H9 (cell line): ENCODE measurements around the gene TMED5. TPM values are rescaled to one million over a fixed set of nuclear protein-coding genes. Genes with fewer than 3 reads are reported as not detected.

Experiments
- DNase-seq: peaks from one replicate; pipeline ENCODE4 v3.0.0-alpha.2; 2017
- H2AFZ ChIP-seq: one replicate; pipeline ENCODE4 v1.6.1; 2013; ENCODE audit warnings: mild to moderate bottlenecking, low read length, control low read depth, moderate library complexity
- H2AK5ac ChIP-seq: 2 replicates; pipeline ENCODE4 v1.6.1; 2013; ENCODE audit warnings: low read length, control low read depth, mixed read lengths; ENCODE audit not compliant: insufficient read length
- H2BK120ac ChIP-seq: one replicate; pipeline ENCODE4 v1.6.1; 2013; ENCODE audit warnings: low read depth, mild to moderate bottlenecking, low read length, control low read depth, inconsistent platforms; ENCODE audit not compliant: poor library complexity, severe bottlenecking
- H2BK12ac ChIP-seq: 2 replicates; pipeline ENCODE4 v1.6.1; 2013; ENCODE audit warnings: low read length, control low read depth, mixed read lengths, low read depth; ENCODE audit not compliant: insufficient read length
- H2BK15ac ChIP-seq: 2 replicates; pipeline ENCODE4 v1.6.1; 2013; ENCODE audit warnings: low read depth, low read length, control low read depth
- H2BK20ac ChIP-seq: one replicate; pipeline ENCODE4 v1.6.1; 2013; ENCODE audit warnings: low read depth, mild to moderate bottlenecking, low read length, control low read depth, inconsistent platforms; ENCODE audit not compliant: poor library complexity, severe bottlenecking
- H2BK5ac ChIP-seq: 2 replicates; pipeline ENCODE4 v1.6.1; 2013; ENCODE audit warnings: low read length, control low read depth, mixed read lengths; ENCODE audit not compliant: insufficient read length
- H3K14ac ChIP-seq: 2 replicates; pipeline ENCODE4 v1.6.1; 2013; ENCODE audit warnings: low read length, control low read depth; ENCODE audit not compliant: insufficient read depth
- H3K18ac ChIP-seq: 2 replicates; pipeline ENCODE4 v1.6.1; 2013; ENCODE audit warnings: low read depth, mild to moderate bottlenecking, mixed read lengths, low read length, control low read depth; ENCODE audit not compliant: insufficient read length
- H3K23ac ChIP-seq: 2 replicates; pipeline ENCODE4 v1.6.1; 2013; ENCODE audit warnings: low read length, control low read depth, mixed read lengths, low read depth; ENCODE audit not compliant: insufficient read length
- H3K23me2 ChIP-seq: 2 replicates; pipeline ENCODE4 v1.6.1; 2013; ENCODE audit warnings: low read depth, mild to moderate bottlenecking, mixed read lengths, low read length, control low read depth; ENCODE audit not compliant: insufficient read length, poor library complexity, severe bottlenecking
- H3K27ac ChIP-seq: 2 replicates; pipeline ENCODE4 v1.5.1; 2013; ENCODE audit warnings: low read length, control low read depth, mixed read lengths, low read depth; ENCODE audit not compliant: insufficient read length
- H3K27me3 ChIP-seq: 2 replicates; pipeline ENCODE4 v1.6.1; 2013; ENCODE audit warnings: low read length, control low read depth, inconsistent platforms; ENCODE audit not compliant: insufficient read depth
- H3K4ac ChIP-seq: 2 replicates; pipeline ENCODE4 v1.6.1; 2013; ENCODE audit warnings: low read depth, mild to moderate bottlenecking, control low read depth, inconsistent platforms, low read length, moderate library complexity
- H3K4me1 ChIP-seq: 2 replicates; pipeline ENCODE4 v1.6.1; 2013; ENCODE audit warnings: low read length, control low read depth, inconsistent platforms; ENCODE audit not compliant: insufficient read depth
- H3K4me2 ChIP-seq: 2 replicates; pipeline ENCODE4 v1.6.1; 2013; ENCODE audit warnings: low read length, control low read depth, mixed read lengths; ENCODE audit not compliant: insufficient read length, insufficient read depth
- H3K56ac ChIP-seq: 2 replicates; pipeline ENCODE4 v1.6.1; 2013; ENCODE audit warnings: low read depth, mild to moderate bottlenecking, mixed read lengths, low read length, control low read depth; ENCODE audit not compliant: insufficient read length
- H3K79me1 ChIP-seq: 2 replicates; pipeline ENCODE4 v1.6.1; 2013; ENCODE audit warnings: low read depth, mild to moderate bottlenecking, moderate library complexity, low read length, control low read depth, inconsistent platforms; ENCODE audit not compliant: insufficient read depth, poor library complexity, severe bottlenecking
- H3K79me2 ChIP-seq: 2 replicates; pipeline ENCODE4 v1.6.1; 2013; ENCODE audit warnings: low read length, control low read depth, inconsistent platforms; ENCODE audit not compliant: insufficient read depth
- H3K9ac ChIP-seq: 2 replicates; pipeline ENCODE4 v1.6.1; 2013; ENCODE audit warnings: low read length, control low read depth, mixed read lengths; ENCODE audit not compliant: insufficient read length; ENCODE audit errors: extremely low read depth
- H3K9me3 ChIP-seq: one replicate; pipeline ENCODE4 v1.6.1; 2013; ENCODE audit warnings: low read depth, low read length, inconsistent platforms; ENCODE audit not compliant: control insufficient read depth
- H3T11ph ChIP-seq: one replicate; pipeline ENCODE4 v1.6.1; 2013; ENCODE audit warnings: mild to moderate bottlenecking, low read length, control low read depth, inconsistent platforms
- H4K20me1 ChIP-seq: one replicate; pipeline ENCODE4 v1.6.1; 2013; ENCODE audit not compliant: control insufficient read depth, insufficient read length, insufficient read depth
- H4K5ac ChIP-seq: 2 replicates; pipeline ENCODE4 v1.6.1; 2013; ENCODE audit warnings: low read depth, mild to moderate bottlenecking, mixed read lengths, low read length, control low read depth; ENCODE audit not compliant: insufficient read length
- H4K8ac ChIP-seq: replicated peaks from 2 replicates; pipeline ENCODE4 v1.6.1; 2013; ENCODE audit warnings: low read length, control low read depth, mixed read lengths, low read depth; ENCODE audit not compliant: insufficient read length
- H4K91ac ChIP-seq: 2 replicates; pipeline ENCODE4 v1.6.1; 2013; ENCODE audit warnings: low read depth, mild to moderate bottlenecking, moderate library complexity, mixed read lengths, low read length, control low read depth; ENCODE audit not compliant: insufficient read length
- H3K27ac Mint-ChIP-seq, 3 experiments: 2 replicates in 2 of 3; 3 replicates in 1 of 3; pipeline ENCODE4 v1.8.0; 2020 to 2021; ENCODE audit warnings: mixed read lengths in 3 of 3, mild to moderate bottlenecking in 1 of 3, moderate library complexity in 1 of 3
- H3K27me3 Mint-ChIP-seq: 2 replicates; pipeline ENCODE4 v1.8.0; 2021; ENCODE audit warnings: low read depth, mild to moderate bottlenecking, moderate library complexity, mixed read lengths
- H3K36me3 Mint-ChIP-seq, 3 experiments: 2 replicates in 2 of 3; 3 replicates in 1 of 3; pipeline ENCODE4 v1.8.0; 2020 to 2021; ENCODE audit warnings: low read depth in 3 of 3, mixed read lengths in 3 of 3; ENCODE audit not compliant: insufficient read depth in 1 of 3
- H3K4me1 Mint-ChIP-seq, 2 experiments: 2 replicates each; pipeline ENCODE4 v1.8.0; 2020; ENCODE audit warnings: mixed read lengths in 2 of 2
- H3K4me3 Mint-ChIP-seq, 2 experiments: 2 replicates in 1 of 2; 3 replicates in 1 of 2; pipeline ENCODE4 v1.8.0; 2020 to 2021; ENCODE audit warnings: mild to moderate bottlenecking in 2 of 2, mixed read lengths in 2 of 2, moderate library complexity in 1 of 2
- H3K9me3 Mint-ChIP-seq, 2 experiments: 2 replicates in 1 of 2; 3 replicates in 1 of 2; pipeline ENCODE4 v1.8.0; 2020; ENCODE audit warnings: mild to moderate bottlenecking in 2 of 2, mixed read lengths in 2 of 2, moderate library complexity in 1 of 2
- CTCF ChIP-seq: fragments of 200-600 bp; sonication (generic); conservative IDR thresholded peaks from 3 replicates; pipeline ENCODE4 v1.8.0; 2021; ENCODE audit warnings: antibody characterized with exemption, mild to moderate bottlenecking
- WGBS: extraction: QIAGEN DNeasy Blood & Tissue Kit; methylation state at CpG from one replicate; pipeline ENCODE4 v1.1.7; 2013; ENCODE audit warnings: missing lambda C conversion rate, low lambda C conversion rate, mixed read lengths; ENCODE audit not compliant: insufficient read length; ENCODE audit errors: extremely low coverage; 5-methylcytosine and 5-hydroxymethylcytosine counted together
- total RNA-seq: library from RNA; stranded (reverse); gene quantifications from 2 replicates; pipeline ENCODE4 v1.2.1, GENCODE V29; 2021

TMED5 gene
- total RNA-seq, 1 experiment from 2014 or later, result 35.0 TPM

DNA sequence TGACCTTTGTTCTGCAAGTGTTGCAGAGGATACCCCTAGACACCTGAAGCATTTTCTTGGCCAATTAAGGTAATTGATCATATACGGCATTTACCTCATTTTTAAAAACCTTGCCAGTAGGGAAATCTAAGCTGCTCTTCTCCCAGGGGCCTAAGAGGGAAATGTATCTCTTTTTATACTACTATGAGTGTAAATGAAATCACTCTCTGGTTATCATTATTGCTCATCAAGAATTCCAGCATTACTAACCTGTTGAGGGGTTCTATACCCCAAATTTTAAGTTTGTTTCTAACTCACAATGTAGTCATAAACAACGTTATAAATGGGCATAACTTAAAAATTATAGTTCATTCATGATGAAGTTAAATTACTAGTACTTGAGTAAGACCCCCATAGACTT, 27.4 kb downstream of the TMED5 start:
- Histone ChIP-seq H3K9me3 (no peaks in the 10 kb centered on the region), H3K79me2 (peaks cover 3% of the 10 kb centered on the region; the same call in 1 of the 2 replicates), H4K5ac (no peak overlapping the region), H3K4me1 (no peaks in the 10 kb centered on the region), H4K91ac (no peak overlapping the region), H3K9ac (no peak overlapping the region), H2BK5ac (no peak overlapping the region), H3K4ac (no peak overlapping the region), H3K56ac (no peak overlapping the region), H2BK15ac (no peak overlapping the region), H2BK120ac (no peak overlapping the region), H4K8ac (no peak overlapping the region), H2BK20ac (no peak overlapping the region), H3K18ac (no peak overlapping the region), H3K4me2 (no peak overlapping the region), H3K23ac (no peak overlapping the region), H3K23me2 (no peaks in the 10 kb centered on the region), H2AFZ (no peak overlapping the region), H2AK5ac (no peak overlapping the region), H4K20me1 (no peaks in the 10 kb centered on the region), H3T11ph (no peak overlapping the region), H3K27me3 (no peaks in the 10 kb centered on the region), H3K27ac (no peak overlapping the region), H3K14ac (no peak overlapping the region), H3K79me1 (no peaks in the 10 kb centered on the region), H2BK12ac (no peak overlapping the region)
- Mint-ChIP-seq H3K36me3 (peaks cover 3 to 22% (median 5%) of the 10 kb centered on the region in 3 experiments; a peak in 4 of 7 replicates), H3K4me1 (peaks cover 12% of the 10 kb centered on the region in 2 experiments), H3K4me3 (no peak overlapping the region), H3K27ac (no peak overlapping the region), H3K27me3 (no peaks in the 10 kb centered on the region), H3K9me3 (no peaks in the 10 kb centered on the region)
- TF ChIP-seq CTCF, result no peak
- DNase-seq, result no peak
- no CpG with 5 or more reads among the region's 2 CpGs for WGBS
